T47D (cell line): ENCODE results near the gene PIK3CB.

Experiments used
- DNase-seq, 2 experiments: peaks; one replicate each; pipeline versions ENCODE4 v3.0.0 to v3.0.0-alpha.2; 2011 to 2012; ENCODE audit warnings: low read depth in 1 of 2, low spot score in 1 of 2
- JUND ChIP-seq: IDR thresholded peaks from 2 replicates; pipeline ENCODE4 v1.6.1; 2012; ENCODE audit warnings: low read depth
- in situ Hi-C: cut with HindIII; loops from 2 replicates; pipeline ENCODE4 v1.10.0; 2016; ENCODE audit warnings: low sequenced_read_pairs, low pct_unique_long_range_greater_than_20kb

Gene PIK3CB

DNA sequence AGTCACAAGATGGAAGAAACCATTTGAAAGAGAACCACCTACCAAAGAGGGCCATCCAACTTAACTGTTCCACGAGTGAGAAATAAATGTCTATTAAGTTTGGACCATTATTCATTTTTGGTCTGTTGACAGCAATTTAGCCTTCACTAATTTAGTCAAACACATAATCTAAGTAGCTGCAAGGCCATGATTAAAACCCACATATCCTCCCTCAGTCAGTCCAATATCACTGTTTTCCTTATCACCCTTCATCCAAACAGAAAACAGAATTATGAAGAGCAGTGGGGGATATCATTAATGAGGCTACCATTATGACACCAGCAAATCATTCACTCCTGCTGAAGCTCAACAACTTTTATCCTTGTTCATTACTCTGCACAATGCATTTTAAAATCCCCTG lies 52.0 kb downstream of the PIK3CB start:
- no peak for DNase-seq
- no peak for TF ChIP-seq JUND
- in situ Hi-C loops: no loop called here

DNA sequence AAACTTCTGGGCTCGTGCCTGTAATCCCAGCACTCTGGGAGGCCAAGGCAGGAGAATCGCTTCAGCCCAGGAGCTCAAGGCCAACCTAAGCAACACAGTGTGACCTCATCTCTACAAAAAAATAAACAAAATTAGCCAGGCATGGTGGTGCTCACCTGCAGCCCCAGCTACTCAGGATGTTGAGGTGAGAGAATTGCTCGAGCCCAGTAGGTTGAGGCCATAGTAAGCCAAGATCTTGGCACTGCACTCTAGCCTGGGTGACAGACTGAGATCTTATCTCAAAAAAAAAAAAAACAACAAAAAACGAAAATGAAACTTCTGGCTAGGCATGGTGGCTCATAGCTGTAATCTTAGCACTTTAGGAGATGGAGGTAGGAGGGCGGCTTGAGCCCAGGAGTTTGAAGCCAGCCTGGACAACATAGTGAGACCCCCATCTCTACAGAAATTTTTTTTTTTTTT lies 53.7 kb downstream of the PIK3CB start:
- DNase-seq: peak in 1 of 2 experiments; percentile 48
- in situ Hi-C loops: no loop called here
- TF ChIP-seq JUND: no peak

DNA sequence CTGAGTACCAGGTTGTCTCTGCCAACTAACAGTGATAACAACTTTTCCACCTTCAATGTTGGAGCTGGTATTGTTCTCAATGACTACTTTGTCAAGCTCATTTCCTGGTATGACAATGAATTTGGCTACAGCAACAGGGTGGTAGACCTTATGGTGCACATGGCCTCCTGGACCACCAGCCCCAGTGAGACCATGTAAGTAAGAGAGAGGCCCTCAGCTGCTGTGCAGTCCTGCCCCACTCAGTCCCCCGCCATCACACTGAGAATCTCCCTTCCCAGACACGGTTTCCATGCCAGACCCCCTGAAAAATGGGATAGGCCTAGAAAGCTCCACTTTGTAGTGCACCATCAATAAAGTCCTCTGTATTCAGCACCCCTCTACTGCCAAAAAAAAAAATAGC lies 56.1 kb downstream of the PIK3CB start:
- no peak for TF ChIP-seq JUND
- DNase-seq: no peak
- in situ Hi-C loops: no loop called here

DNA sequence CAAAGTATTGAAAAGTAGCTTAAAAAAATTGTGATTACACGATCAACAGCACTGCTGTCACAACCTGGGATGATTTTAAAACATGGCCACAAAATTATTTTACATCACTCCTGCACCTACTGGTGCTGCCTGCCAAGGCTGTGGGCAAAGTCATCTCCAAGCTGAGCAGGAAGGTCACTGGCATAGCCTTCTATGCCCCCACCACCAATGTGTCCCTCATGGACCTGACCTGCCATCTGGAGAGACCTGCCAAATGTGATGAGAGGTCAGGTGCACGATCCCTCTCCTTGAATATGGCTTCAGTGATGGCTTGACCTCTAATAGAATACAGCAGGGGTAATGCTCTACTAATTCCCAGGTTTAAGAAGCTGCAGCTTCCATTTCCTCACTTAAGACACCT lies 57.8 kb downstream of the PIK3CB start:
- TF ChIP-seq JUND: no peak
- in situ Hi-C loops: no loop called here
- no peak for DNase-seq

DNA sequence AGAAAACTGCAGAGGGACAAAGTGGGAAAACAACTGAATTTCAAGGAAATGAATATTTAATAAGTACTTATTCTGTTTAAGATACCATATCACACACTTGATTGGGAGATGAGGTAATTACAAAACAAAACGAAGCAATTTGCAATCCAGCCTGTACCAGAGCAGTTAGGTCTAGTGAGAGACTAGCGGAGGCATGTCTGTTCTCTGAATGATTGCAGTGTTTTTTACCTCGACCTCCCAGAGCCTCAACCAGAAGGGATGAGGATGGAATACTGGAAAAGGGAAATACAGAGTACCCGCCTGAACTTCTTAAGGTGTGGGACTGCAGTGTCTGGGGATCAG lies 59.5 kb downstream of the PIK3CB start:
- no peak for TF ChIP-seq JUND
- no peak for DNase-seq
- in situ Hi-C loops: no loop called here

DNA sequence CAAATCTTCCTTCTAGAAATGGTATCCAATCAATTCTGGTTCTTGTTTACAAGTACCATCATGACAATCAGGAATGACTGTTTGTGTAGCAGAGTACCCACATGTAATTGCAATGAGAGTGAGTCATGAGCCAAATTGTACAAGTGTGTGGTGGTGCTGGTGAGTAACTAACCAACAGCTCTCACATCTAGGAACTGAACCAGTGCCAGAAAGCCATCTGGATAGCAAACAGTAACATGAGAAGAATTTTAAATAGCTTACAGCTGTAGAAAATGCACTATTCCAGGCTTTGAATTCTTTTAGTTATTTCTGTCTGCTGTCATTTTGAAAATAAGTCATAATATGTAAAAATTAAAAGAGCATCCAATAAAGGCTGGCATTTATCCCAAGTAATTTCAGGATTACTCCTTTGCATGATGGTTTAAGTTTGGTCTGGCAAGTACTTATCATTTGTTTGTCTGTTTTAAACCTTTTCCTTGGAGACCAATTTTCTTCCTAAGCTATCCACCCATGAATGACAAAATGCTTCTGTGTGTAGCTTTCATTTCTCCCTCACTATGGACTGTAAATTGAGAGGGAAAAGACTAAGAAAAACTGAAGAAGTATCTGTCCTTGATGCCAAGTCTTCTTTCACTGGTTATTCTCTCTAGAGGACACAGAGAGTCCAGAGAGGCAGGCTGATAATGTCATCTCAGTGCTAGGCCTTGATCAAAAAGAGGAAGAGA lies 60.0 kb downstream of the PIK3CB start:
- in situ Hi-C loops: no loop called here
- TF ChIP-seq JUND: no peak
- DNase-seq: peak in 1 of 2 experiments; percentile 83

DNA sequence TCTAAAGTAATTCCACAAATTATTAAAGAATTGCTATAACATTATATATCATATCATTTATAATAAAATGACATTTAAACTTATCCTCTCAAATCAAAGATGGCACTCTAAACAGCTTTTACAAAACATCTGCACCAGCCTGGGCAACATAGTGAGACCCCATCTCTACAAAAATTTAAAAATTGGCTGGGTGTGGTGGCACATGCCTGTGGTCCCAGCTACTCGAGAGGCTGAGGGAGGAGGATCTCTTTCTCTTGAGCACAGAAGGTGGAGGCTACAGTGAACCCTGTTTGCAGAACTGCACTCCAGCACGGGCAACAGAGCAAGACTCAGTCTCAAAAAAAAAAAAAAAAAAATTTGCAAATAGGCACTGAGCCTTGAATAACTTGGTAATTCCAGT lies 63.1 kb downstream of the PIK3CB start:
- TF ChIP-seq JUND: no peak
- DNase-seq: no peak
- in situ Hi-C loops: no loop called here

DNA sequence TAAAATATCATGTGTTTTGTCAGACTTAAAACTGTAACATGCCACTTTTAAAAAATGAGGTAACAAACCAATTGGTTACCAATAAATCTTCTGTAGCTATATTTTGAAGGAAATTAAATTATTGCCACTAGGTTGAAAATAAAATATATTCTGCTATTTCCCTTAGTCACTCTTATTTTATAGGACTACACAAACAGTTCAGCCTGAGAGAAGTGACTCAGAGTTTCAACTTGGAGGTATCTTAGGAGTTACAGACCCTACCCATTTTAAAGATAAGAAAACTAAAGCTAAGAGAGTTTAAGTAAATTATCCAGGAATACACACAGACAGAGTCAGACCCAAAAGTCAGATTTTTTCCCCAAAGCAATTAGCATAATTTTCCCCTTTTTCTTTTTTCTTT lies 65.1 kb downstream of the PIK3CB start:
- in situ Hi-C loops: no loop called here
- no peak for DNase-seq
- TF ChIP-seq JUND: no peak

DNA sequence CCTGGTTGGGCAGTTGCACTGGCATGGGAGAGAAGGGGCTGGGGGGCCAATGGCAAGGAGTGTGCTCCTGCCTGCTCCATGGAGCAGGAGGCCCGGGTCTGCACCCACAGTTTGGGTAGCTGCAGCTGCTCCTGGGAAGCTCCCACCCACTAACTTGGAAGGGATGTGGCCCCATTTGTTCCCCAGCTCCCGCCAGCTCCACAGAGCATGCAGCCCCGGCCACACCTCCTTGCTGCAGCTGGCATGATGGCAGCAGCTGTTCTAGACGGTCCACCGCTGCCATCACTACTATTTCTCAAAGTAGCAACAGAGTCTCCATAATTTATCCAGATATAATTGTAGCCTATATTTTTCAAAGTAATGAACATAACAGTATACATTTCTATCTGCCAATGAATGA lies 65.8 kb downstream of the PIK3CB start:
- TF ChIP-seq JUND: no peak
- in situ Hi-C loops: no loop called here

DNA sequence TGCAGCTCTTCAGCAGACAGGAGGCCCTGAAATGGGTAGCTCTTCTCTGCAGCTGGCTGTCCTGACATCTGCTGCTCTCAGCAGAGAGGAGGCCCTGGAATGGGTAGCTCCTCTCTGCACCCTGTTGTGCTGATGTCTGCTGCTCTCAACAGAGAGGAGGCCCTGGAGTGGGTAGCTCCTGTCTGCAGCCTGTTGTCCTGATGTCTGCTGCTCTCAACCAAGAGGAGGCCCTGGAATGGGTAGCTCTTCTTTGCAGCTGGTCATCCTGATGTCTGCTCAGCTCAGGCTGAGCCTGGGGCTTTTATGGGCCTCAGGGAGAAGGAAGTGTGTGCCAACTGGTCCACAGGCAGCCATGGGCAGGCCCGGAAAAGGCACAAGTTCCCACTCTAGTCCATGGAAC lies 66.6 kb downstream of the PIK3CB start:
- peak in 1 of 2 experiments; percentile 43 for DNase-seq
- in situ Hi-C loops: no loop called here
- no peak for TF ChIP-seq JUND

More for the DNA sequence above, 65.8 kb downstream of the PIK3CB start:
- DNase-seq: no peak

DNA sequence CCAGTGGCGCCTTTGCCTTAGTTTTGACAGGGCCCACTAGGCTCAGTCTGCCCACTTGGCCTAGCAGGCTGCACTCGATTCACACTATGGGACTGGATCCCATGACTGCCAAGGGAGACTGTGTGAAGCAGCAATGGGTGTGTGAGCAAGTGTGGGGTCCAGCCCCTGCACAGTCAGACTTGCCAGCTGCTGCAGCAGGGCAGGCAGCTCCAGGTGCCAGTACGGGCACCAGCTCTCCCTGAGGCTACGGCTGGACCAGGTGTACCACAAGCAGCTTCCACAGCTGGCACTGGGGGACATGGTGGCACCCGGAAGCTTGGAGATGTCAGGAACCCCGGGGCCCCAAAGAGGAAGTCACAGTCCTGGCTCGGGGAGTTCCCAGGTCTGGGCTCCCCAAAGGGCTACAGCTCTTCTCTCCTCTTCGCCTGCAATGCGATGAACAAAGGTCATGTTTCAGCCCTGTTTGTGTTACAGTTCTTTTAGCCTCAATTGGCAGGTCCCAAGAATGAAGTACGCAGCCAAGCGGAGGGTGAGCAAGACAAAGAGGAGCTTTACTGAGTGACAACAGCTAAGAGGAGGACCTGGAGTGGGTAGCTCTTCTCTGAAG lies 67.1 kb downstream of the PIK3CB start:
- in situ Hi-C loops: no loop called here
- TF ChIP-seq JUND: no peak
- no peak for DNase-seq

DNA sequence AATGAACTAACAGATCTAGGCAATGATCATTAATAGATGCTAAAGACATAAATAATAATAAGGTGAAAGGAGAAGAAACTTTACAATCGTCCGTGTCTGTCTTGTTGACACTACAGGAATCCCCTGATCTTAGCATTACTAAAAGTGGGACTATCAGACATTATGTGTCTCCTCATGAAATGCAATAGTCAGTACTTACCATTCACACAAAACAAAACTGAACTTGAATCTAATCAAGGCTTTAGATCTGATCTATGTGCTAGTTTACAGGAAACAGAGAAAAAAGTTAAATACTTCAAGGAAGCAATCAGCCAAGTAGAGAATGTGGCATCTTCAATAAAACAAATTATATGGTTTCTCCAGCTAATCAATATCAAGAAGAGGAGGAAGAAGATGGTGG lies 73.7 kb downstream of the PIK3CB start:
- no peak for TF ChIP-seq JUND
- no peak for DNase-seq
- in situ Hi-C loops: no loop called here

DNA sequence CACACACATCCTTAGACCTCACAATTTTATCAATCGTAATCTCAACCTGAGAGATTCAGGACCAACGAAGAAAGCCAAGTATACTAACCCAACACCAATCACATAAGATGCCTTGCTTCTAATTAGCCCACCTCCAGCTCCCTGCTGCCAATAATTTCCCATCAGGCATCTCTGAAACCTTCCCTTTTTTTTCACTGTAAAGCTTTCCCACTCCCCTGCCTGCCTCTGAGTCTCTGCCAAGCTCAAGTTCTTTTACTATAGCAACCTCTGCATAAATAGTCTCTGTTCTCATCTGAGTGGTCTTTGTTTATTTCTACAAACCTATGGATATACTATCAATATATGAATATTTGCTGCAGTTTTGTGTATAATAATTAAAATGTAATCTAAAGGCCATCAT lies 86.5 kb downstream of the PIK3CB start:
- in situ Hi-C loops: no loop called here
- no peak for DNase-seq
- no peak for TF ChIP-seq JUND

DNA sequence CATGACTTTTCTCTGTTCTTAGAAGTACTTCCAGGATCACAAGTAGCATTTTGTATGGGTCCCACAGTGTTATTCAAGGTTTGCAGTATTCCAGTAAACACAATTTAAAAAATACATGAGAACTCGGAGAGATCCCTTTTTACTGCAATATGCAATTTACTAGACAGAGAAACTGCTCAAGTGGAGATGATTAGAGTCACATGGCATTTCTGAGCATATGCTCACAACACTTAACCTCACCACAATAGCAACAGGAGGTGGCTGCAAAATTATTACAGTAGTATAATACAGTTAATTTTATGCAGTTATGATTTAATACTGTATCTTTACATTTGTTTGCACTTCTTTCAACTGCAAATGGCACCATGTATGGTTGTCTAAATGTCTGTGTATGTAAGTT lies 87.5 kb downstream of the PIK3CB start:
- no peak for DNase-seq
- TF ChIP-seq JUND: no peak
- in situ Hi-C loops: no loop called here
